ENCODE measurements around the gene ZMIZ1. TPM values are rescaled to one million over a fixed set of nuclear protein-coding genes. Genes with fewer than 3 reads are reported as not detected.

ZMIZ1 gene
- polyA plus RNA-seq, 2 donors: 29.2 to 29.7 TPM

- Histone ChIP-seq H3K27ac (ENCODE audit: low read depth in 2 of 2, low read length in 1 of 2) (peak overlapping the region; percentile 91), H3K36me3 (ENCODE audit: control insufficient read depth in 2 of 2, insufficient read depth in 2 of 2, low read length in 1 of 2) (peaks cover 0 to 16% of the 10 kb centered on the region in 2 donors), H3K4me3 (ENCODE audit: low read depth in 1 of 2, low read length in 2 of 2) (no peak overlapping the region), H3K9me3 (ENCODE audit: control insufficient read depth in 2 of 2, insufficient read depth in 1 of 2, low read depth in 1 of 2, low read length in 1 of 2) (no peaks in the 10 kb centered on the region), H3K4me1 (ENCODE audit: control insufficient read depth in 2 of 2, insufficient read depth in 2 of 2, low read length in 1 of 2) (peaks cover 52 to 54% of the 10 kb centered on the region in 2 donors), H3K27me3 (ENCODE audit: control insufficient read depth in 1 of 2, insufficient read depth in 2 of 2, low read length in 2 of 2) (no peaks in the 10 kb centered on the region)
- WGBS, 2 donors: 55% methylated on average over 13 of the region's 13 CpGs
Observed at GRCh38 chr10:79146611-79147130, 77.9 kb downstream of the ZMIZ1 start.

DNA sequence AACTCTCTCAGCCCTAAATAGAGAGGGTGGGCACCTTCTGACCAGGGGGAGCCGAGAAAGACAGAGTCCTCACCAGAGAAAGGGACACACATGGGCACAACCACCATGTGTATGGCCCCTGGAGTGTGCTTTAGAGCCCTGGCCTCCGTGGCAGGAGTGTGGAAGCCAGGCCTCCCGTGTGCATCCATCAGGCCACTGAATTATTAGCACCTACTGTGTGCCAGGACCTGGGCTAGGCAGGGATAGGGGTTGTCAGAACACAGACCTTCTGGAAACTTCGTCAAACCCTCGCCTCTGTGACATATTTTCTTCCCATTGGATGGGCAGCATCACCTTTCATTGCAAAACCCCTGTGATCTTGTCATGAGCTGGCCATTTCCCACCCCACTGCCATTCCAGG is 78.5 kb downstream of the ZMIZ1 start:
- 85 to 91% methylated on average over 5 of the region's 5 CpGs for WGBS, 2 donors
- Histone ChIP-seq H3K4me1 (ENCODE audit: control insufficient read depth in 2 of 2, insufficient read depth in 2 of 2, low read length in 1 of 2) (peaks cover 52 to 57% of the 10 kb centered on the region in 2 donors), H3K36me3 (ENCODE audit: control insufficient read depth in 2 of 2, insufficient read depth in 2 of 2, low read length in 1 of 2) (peaks cover 0 to 14% of the 10 kb centered on the region in 2 donors), H3K9me3 (ENCODE audit: control insufficient read depth in 2 of 2, insufficient read depth in 1 of 2, low read depth in 1 of 2, low read length in 1 of 2) (no peaks in the 10 kb centered on the region), H3K4me3 (ENCODE audit: low read depth in 1 of 2, low read length in 2 of 2) (no peak overlapping the region), H3K27me3 (ENCODE audit: control insufficient read depth in 1 of 2, insufficient read depth in 2 of 2, low read length in 2 of 2) (no peaks in the 10 kb centered on the region), H3K27ac (ENCODE audit: low read depth in 2 of 2, low read length in 1 of 2) (peak overlapping the region; percentile 91)

- Histone ChIP-seq H3K27me3 (ENCODE audit: control insufficient read depth in 1 of 2, insufficient read depth in 2 of 2, low read length in 2 of 2) (no peaks in the 10 kb centered on the region), H3K4me1 (ENCODE audit: control insufficient read depth in 2 of 2, insufficient read depth in 2 of 2, low read length in 1 of 2) (peaks cover 53 to 57% of the 10 kb centered on the region in 2 donors), H3K4me3 (ENCODE audit: low read depth in 1 of 2, low read length in 2 of 2) (no peak overlapping the region), H3K9me3 (ENCODE audit: control insufficient read depth in 2 of 2, insufficient read depth in 1 of 2, low read depth in 1 of 2, low read length in 1 of 2) (no peaks in the 10 kb centered on the region), H3K27ac (ENCODE audit: low read depth in 2 of 2, low read length in 1 of 2) (peak overlapping the region; percentile 91), H3K36me3 (ENCODE audit: control insufficient read depth in 2 of 2, insufficient read depth in 2 of 2, low read length in 1 of 2) (peaks cover 0 to 8% of the 10 kb centered on the region in 2 donors)
- WGBS, 2 donors: 50 to 60% methylated on average over 7 of the region's 7 CpGs
Observed at GRCh38 chr10:79147796-79148451, 79.2 kb downstream of the ZMIZ1 start.

GRCh38 chr10:79148452-79149344 is 79.9 kb downstream of the ZMIZ1 start:
- Histone ChIP-seq H3K4me1 (ENCODE audit: control insufficient read depth in 2 of 2, insufficient read depth in 2 of 2, low read length in 1 of 2) (peaks cover 54 to 60% of the 10 kb centered on the region in 2 donors), H3K4me3 (ENCODE audit: low read depth in 1 of 2, low read length in 2 of 2) (no peak overlapping the region), H3K36me3 (ENCODE audit: control insufficient read depth in 2 of 2, insufficient read depth in 2 of 2, low read length in 1 of 2) (peaks cover 0 to 4% of the 10 kb centered on the region in 2 donors), H3K27me3 (ENCODE audit: control insufficient read depth in 1 of 2, insufficient read depth in 2 of 2, low read length in 2 of 2) (no peaks in the 10 kb centered on the region), H3K27ac (ENCODE audit: low read depth in 2 of 2, low read length in 1 of 2) (peak overlapping the region; percentile 91), H3K9me3 (ENCODE audit: control insufficient read depth in 2 of 2, insufficient read depth in 1 of 2, low read depth in 1 of 2, low read length in 1 of 2) (no peaks in the 10 kb centered on the region)
- WGBS, 2 donors: 41 to 44% methylated on average over 16 of the region's 16 CpGs

DNA sequence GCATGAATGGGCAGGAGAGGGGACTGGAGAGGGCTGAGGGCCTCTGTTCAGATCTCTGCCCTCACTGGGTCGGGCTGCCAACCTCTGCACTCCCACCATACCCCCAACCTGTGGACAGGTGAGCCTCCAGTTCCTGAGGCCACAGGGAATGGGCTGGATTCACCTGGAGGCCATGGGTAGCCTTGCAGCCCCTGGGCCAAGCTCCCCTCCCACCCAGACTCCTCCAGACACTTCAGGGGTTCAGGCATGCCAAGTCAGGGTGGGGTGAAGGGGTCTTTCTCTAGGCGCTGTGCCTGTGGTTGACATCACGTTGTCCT is 80.5 kb downstream of the ZMIZ1 start:
- peaks cover 0 to 6% of the 10 kb centered on the region in 2 donors for H3K36me3 ChIP-seq (ENCODE audit: control insufficient read depth in 2 of 2, insufficient read depth in 2 of 2, low read length in 1 of 2)
- H3K4me1 ChIP-seq (ENCODE audit: control insufficient read depth in 2 of 2, insufficient read depth in 2 of 2, low read length in 1 of 2): peaks cover 51 to 55% of the 10 kb centered on the region in 2 donors
- no peak overlapping the region for H3K4me3 ChIP-seq (ENCODE audit: low read depth in 1 of 2, low read length in 2 of 2)
- peak overlapping the region; percentile 91 for H3K27ac ChIP-seq (ENCODE audit: low read depth in 2 of 2, low read length in 1 of 2)
- H3K9me3 ChIP-seq (ENCODE audit: control insufficient read depth in 2 of 2, insufficient read depth in 1 of 2, low read depth in 1 of 2, low read length in 1 of 2): no peaks in the 10 kb centered on the region
- H3K27me3 ChIP-seq (ENCODE audit: control insufficient read depth in 1 of 2, insufficient read depth in 2 of 2, low read length in 2 of 2): no peaks in the 10 kb centered on the region
- WGBS, 2 donors: 59 to 60% methylated on average over 3 of the region's 3 CpGs

- Histone ChIP-seq H3K36me3 (ENCODE audit: control insufficient read depth in 2 of 2, insufficient read depth in 2 of 2, low read length in 1 of 2) (peaks cover 0 to 4% of the 10 kb centered on the region in 2 donors), H3K4me3 (ENCODE audit: low read depth in 1 of 2, low read length in 2 of 2) (no peak overlapping the region), H3K4me1 (ENCODE audit: control insufficient read depth in 2 of 2, insufficient read depth in 2 of 2, low read length in 1 of 2) (peaks cover 50 to 53% of the 10 kb centered on the region in 2 donors)
Observed at GRCh38 chr10:79149662-79150443, 81.1 kb downstream of the ZMIZ1 start.

GRCh38 chr10:79150444-79150754 is 81.6 kb downstream of the ZMIZ1 start:
- Histone ChIP-seq H3K4me3 (ENCODE audit: low read depth in 1 of 2, low read length in 2 of 2) (no peak overlapping the region), H3K9me3 (ENCODE audit: control insufficient read depth in 2 of 2, insufficient read depth in 1 of 2, low read depth in 1 of 2, low read length in 1 of 2) (no peaks in the 10 kb centered on the region), H3K36me3 (ENCODE audit: control insufficient read depth in 2 of 2, insufficient read depth in 2 of 2, low read length in 1 of 2) (peaks cover 0 to 4% of the 10 kb centered on the region in 2 donors), H3K4me1 (ENCODE audit: control insufficient read depth in 2 of 2, insufficient read depth in 2 of 2, low read length in 1 of 2) (peaks cover 51 to 53% of the 10 kb centered on the region in 2 donors), H3K27me3 (ENCODE audit: control insufficient read depth in 1 of 2, insufficient read depth in 2 of 2, low read length in 2 of 2) (no peaks in the 10 kb centered on the region), H3K27ac (ENCODE audit: low read depth in 2 of 2, low read length in 1 of 2) (peak overlapping the region; percentile 91)
- 83 to 91% methylated on average over 1 of the region's 1 CpG for WGBS, 2 donors

More at GRCh38 chr10:79149662-79150443, 81.1 kb downstream of the ZMIZ1 start:
- Histone ChIP-seq H3K27me3 (ENCODE audit: control insufficient read depth in 1 of 2, insufficient read depth in 2 of 2, low read length in 2 of 2) (no peaks in the 10 kb centered on the region), H3K27ac (ENCODE audit: low read depth in 2 of 2, low read length in 1 of 2) (peak overlapping the region; percentile 91), H3K9me3 (ENCODE audit: control insufficient read depth in 2 of 2, insufficient read depth in 1 of 2, low read depth in 1 of 2, low read length in 1 of 2) (no peaks in the 10 kb centered on the region)
- 22 to 35% methylated on average over 26 to 27 of the region's 27 CpGs for WGBS, 2 donors

DNA sequence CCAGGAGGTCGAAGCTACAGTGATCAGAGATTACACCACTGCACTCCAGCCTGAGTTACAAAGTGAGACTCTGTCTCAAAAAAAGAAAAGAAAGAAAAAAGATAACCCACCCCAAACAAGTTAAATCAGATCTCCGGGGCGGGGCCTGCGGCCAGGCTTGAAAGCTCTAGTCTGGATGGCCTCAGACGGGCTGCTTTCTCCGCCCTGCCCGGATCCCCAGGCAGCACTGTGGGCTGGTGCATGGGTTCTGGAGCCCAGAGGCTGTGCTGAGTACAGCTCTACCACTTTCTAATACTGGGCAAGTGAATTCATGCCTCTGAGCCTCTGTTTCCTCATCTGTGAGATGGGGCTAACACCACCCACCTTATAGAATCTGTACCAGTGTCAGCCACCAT is 83.7 kb downstream of the ZMIZ1 start:
- Histone ChIP-seq H3K4me3 (ENCODE audit: low read depth in 1 of 2, low read length in 2 of 2) (no peak overlapping the region), H3K36me3 (ENCODE audit: control insufficient read depth in 2 of 2, insufficient read depth in 2 of 2, low read length in 1 of 2) (peaks cover 0 to 8% of the 10 kb centered on the region in 2 donors), H3K9me3 (ENCODE audit: control insufficient read depth in 2 of 2, insufficient read depth in 1 of 2, low read depth in 1 of 2, low read length in 1 of 2) (no peaks in the 10 kb centered on the region), H3K27me3 (ENCODE audit: control insufficient read depth in 1 of 2, insufficient read depth in 2 of 2, low read length in 2 of 2) (no peaks in the 10 kb centered on the region), H3K27ac (ENCODE audit: low read depth in 2 of 2, low read length in 1 of 2) (peak overlapping the region; percentile 83 to 91), H3K4me1 (ENCODE audit: control insufficient read depth in 2 of 2, insufficient read depth in 2 of 2, low read length in 1 of 2) (peaks cover 51 to 59% of the 10 kb centered on the region in 2 donors)
- WGBS, 2 donors: 45 to 63% methylated on average over 7 of the region's 7 CpGs

DNA sequence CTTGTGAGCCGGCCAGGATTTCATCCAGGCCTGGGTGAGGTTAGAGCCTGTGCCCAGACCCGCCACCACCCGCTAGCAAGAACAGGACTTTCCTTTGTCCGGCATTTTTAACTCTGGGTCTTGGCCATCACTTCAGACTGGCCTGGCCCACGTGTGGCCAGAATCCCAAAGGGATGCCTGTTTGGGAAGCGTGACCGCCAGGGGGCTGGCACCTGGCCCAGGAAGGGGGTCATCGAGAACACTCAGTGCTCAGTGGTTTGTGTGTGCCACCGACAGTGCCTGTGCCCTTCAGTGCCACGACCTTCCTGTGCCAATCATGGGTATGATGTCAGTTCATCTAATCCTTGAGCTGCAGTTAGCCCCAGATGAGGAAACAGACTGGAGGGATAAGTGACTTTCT is 85.0 kb downstream of the ZMIZ1 start:
- Histone ChIP-seq H3K4me1 (ENCODE audit: control insufficient read depth in 2 of 2, insufficient read depth in 2 of 2, low read length in 1 of 2) (peaks cover 45 to 59% of the 10 kb centered on the region in 2 donors), H3K4me3 (ENCODE audit: low read depth in 1 of 2, low read length in 2 of 2) (no peak overlapping the region), H3K27me3 (ENCODE audit: control insufficient read depth in 1 of 2, insufficient read depth in 2 of 2, low read length in 2 of 2) (no peaks in the 10 kb centered on the region), H3K27ac (ENCODE audit: low read depth in 2 of 2, low read length in 1 of 2) (peak overlapping the region in 1 of 2 donors; percentile 34), H3K9me3 (ENCODE audit: control insufficient read depth in 2 of 2, insufficient read depth in 1 of 2, low read depth in 1 of 2, low read length in 1 of 2) (no peaks in the 10 kb centered on the region), H3K36me3 (ENCODE audit: control insufficient read depth in 2 of 2, insufficient read depth in 2 of 2, low read length in 1 of 2) (peaks cover 0 to 12% of the 10 kb centered on the region in 2 donors)
- 78 to 84% methylated on average over 10 of the region's 10 CpGs for WGBS, 2 donors

All from esophagus (tissue), 2 donors.